CD4-positive, alpha-beta T cell treated with Interleukin-4 for 4 hours (primary cell): ENCODE results near the gene MLLT1.

Experiments used
- DNase-seq: peaks from one replicate; pipeline ENCODE4 v3.0.0-alpha.2; 2020

MLLT1 gene

DNA sequence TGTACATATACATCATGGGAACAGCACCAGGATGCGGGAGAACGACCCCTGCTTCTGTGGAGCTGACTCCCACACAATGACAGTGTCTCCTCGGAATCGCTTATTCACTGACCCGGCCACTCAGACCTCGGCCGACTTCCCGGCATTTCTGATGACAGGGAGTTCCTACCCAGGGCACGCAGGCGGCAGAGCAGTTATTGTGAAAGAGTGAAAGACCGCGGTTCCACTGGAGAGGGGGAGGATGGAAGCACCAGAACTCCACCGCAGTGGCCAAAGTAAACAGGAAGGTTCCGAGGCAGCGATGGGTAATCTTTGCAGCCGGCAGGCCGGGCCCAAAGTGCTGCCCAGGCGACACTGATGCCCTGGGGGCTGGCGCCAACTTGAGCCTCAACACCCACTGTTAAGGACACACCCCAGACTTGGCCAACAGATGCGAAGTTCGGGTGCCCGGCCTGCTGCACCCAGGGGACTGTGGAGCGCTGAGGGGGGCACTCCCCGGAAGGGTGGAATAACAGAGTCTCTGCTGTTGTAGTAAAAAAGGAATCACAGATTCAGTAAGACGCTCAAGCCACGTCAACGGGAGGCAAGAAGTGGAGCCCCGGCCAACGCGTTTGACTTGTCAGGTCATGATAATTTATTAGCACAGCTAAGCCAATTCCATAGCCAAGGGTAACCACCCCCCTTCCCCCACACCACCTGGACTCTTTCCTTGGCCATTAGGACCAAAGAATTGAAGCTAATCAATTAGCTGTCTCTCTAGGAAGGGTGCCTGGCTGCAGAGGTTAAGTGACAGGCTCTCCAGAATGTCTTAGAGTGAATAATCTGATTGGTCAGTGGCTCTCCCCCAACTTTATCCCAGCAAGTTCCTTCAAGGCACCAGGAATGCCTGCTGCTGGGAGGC is 5.8 kb downstream of the MLLT1 start:
- DNase-seq: no peak

DNA sequence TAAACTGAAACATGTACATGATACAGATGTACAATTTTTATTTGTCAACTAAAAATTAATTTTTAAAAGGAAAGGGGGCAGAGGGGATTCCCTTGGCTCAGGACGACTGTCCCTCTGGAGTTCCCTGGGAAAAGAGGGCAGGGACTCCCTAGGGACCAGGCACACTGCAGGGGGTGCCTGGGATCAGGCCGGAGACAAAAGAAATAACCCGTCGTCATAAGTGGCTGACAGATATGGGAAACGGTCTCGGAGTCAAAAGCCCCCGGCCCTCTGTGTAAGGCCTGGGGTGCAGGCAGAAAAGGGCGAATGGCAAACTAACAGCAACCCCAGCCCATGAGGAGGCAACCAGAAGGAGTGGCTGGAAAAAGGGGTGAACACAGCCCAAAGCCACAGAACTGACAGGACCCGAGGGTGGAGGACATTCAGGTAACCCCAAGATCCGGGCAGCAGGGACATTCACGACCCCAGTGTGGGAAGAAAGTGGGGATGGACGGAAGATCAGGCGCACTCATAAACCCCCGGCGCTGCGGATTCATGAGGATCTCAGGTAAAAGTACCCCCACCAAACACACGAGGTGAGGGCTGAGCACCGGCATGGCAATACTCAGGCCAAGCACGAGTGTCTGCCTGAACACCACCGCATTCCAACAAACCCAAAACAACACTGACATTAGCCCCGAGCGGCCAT is 6.7 kb downstream of the MLLT1 start:
- DNase-seq: no peak

DNA sequence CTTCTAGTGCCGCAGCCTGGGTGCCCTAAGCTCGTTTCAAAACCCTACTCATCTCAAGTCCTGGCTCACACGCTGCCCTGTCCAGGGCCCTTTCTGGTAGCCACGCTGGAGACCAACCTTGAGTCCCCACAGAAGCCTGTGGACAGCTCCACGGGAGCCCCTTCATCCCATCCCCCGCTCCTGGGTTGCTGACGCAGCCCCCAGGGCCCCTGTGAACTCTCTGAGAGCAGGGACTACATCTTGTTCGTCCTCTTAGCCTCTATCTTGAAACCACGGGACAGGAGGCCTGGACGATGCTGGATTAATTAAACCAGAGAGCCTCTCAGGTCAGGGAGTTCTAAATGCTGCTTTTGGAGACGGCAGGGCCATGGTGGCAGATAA is 7.4 kb downstream of the MLLT1 start:
- DNase-seq: no peak

- DNase-seq: no peak
These were observed 7.9 kb downstream of the MLLT1 start for GRCh38 chr19:6271721-6272410.

DNA sequence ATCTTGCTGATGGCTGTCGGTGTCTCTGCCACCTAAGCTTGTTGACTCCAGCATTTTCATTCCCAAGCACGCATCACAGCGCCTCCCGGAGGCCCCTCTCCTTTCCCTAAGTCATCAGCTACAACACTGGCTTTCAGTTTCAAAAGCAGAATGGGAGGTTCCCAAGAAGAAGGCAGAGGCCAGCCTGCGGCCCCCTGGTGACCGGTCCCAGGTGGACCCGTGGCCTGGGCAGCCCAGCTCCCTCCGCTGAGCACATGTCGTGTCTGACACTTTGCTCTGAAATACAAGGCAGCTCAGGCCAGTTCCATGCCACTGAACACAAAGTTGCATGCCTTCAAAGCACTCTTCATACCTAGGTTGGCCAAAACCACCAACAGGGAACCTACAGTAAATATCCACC is 8.5 kb downstream of the MLLT1 start:
- DNase-seq: no peak

GRCh38 chr19:6270822-6271221 is 9.0 kb downstream of the MLLT1 start:
- DNase-seq: no peak

DNA sequence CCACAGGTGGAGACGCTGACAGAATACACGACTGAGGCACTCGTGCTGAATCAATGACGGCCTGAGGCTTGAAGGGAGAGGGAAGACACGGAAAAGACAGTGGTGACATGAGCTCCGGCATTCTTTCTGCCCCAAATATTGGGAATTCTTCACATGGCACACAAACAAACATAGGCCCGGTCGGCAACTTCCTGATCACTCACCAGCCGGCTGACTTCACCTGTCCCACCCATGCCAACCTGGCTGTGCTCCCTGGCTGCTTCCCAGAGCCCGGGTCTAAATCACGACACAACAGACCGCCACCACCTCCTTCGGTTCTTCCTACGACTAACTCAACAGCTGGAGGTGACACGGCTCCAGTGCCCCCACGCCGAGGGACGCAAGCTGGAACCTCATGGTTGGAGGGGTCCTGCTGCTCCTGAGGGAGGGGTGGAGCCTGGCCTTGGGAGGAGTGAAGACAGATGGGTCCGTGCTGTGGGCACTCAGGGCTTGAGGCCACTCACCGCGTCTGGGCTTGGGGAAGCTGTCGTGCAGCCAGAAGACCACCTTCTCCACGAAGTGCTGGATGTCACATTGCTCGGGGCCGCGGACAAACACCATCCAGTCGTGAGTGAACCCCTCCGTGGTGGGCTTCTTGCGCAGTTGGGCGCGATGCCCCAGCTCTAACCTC is 9.6 kb downstream of the MLLT1 start:
- no peak for DNase-seq

GRCh38 chr19:6269101-6269886 is 10.5 kb downstream of the MLLT1 start:
- no peak for DNase-seq

DNA sequence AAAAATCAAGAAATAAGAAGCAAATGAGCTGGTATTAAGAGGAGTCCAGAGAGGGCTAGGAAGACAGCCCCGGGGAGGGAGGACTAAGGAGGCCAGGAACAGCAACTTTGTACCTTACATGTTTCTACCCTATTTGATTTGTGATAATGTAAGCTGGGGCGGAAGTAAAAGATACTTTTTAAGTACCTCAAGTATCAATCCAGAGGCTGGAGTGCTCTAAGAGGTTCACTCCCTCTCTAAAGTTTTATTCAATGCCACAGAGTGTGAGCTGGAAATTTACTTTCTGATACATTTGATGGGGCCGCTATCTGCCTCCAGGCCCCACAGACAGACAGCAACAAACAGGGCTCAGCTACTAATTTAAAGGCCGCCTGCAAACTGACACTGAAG is 11.4 kb downstream of the MLLT1 start:
- DNase-seq: no peak

- no peak for DNase-seq
These were observed 12.0 kb downstream of the MLLT1 start for GRCh38 chr19:6267552-6268381.

DNA sequence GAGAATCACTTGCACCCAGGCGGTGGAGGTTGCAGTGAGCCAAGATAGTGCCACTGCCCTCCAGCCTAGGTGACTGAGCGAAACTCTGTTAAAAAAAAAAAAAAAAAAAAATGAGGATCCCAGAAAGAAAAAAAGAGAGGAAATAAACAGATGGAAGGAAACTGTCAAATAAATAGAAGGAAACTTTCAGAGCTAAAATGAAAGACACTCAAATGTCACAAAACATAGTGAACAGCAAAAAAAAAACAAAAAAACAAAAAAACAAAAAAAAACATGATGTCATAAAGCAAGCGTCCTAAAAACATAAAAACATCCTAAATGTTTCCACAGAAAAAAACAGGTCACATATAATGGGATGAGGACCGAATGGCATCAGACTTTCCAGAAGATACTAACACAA is 15.0 kb downstream of the MLLT1 start:
- DNase-seq: no peak

DNA sequence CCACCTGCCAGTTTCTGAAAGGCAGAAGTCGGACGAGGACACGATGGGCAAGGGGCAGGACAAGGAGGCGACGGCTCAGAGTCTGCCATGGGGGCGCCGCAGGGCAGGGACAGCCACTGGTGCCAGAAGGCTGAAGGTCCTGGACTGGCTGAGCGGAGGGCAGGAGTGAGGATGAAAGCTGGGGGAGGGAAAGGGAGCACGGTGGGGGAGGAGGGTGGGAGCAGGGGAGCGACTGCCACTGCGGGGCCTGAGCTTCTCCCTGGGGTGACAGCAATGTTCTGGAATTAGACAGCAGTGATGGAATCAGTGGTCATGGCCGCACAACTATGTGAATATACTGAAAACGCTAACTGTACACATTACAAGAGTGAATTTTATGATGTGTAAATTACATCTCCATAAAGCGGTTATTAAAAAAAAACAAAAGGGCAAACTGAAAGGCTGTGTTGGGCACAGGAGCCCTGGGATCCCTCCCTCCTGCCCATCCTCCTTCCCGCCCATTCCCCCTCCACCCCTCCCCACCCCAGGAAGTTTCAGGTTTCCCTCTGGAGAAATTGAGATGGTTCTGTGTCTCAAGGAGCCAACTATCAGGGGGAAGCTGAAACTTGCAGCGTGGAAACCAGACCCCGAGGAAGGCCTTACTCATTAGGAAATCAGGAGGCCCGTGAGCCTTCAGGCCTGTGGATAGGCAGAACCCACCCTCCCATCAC is 15.9 kb downstream of the MLLT1 start:
- no peak for DNase-seq

GRCh38 chr19:6263306-6263705 is 16.5 kb downstream of the MLLT1 start:
- DNase-seq: no peak

DNA sequence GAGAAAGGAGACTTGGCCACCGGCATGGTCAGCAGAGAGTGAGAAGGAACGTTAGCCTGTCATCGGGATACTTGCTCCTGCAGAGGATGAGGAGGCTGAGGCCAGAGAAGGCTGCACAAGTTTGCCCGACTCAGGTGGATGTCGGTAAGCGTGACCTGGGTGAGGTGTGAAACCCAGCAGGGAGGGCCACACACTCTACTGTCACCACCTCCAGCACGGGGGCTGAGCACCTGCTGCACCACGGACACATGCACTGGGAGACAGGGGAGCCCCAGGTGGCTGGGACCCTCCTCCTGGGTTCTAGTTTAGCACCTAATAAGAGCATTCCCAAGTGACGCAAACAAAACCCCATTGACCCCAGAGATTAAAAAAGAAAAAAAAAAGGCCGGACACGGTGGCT is 17.3 kb downstream of the MLLT1 start:
- DNase-seq: no peak

- no peak for DNase-seq
These were observed 17.9 kb downstream of the MLLT1 start for GRCh38 chr19:6261883-6262282.

DNA sequence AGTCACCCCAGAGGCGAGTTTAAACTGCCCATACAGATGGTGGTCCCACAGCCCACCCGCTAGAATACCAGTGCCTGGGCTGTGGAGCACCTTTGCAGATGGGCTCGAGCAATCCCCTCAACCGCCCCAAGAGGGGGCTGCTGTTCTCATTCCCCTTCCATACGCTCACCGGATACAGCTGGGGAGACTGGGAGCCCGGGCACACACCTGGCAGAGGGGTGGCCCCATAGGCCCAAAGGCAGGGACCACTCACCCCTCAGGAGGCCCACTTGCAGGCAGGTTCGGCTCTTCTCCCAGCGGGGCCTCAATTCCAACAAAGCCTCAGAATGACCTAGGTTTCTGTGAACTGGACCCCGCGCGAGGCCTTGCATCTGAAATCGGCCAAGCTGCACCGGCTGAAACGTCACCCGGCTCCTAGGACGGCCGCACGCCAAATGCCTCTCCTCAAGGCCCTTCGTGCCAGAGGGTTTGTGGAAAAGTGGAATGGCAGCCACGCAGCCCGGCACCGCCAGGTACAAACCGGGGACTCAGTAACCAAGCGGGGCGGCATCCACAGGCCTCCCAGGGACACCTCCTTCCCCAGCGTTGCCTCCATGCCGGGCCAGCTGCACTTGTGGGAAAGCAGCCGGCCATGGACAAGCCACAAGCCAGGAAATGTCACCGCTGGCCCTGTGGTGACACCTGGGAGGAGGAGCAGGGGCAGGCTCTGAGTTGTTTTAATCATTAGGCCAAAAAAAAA is 18.7 kb downstream of the MLLT1 start:
- no peak for DNase-seq

GRCh38 chr19:6260376-6260775 is 19.4 kb downstream of the MLLT1 start:
- no peak for DNase-seq

GRCh38 chr19:6259312-6259861 is 20.4 kb downstream of the MLLT1 start:
- DNase-seq: no peak

- no peak for DNase-seq
These were observed 20.9 kb downstream of the MLLT1 start for GRCh38 chr19:6258812-6259311.
